HG02981 (cell line): ENCODE measurements around the gene TRPV6.
A peak's percentile ranks its signal among the peaks of the same experiment; 100 is the strongest.

Experiments
- ATAC-seq: cut with Tn5 transposase; IDR thresholded peaks from one replicate; pipeline ENCODE4 v1.9.1; 2021; ENCODE audit warnings: mild to moderate bottlenecking, moderate library complexity; ENCODE audit not compliant: unreplicated experiment

Gene TRPV6

GRCh38 chr7:142855756-142856564, 29.6 kb downstream of the TRPV6 start:
- ATAC-seq = no peak

GRCh38 chr7:142855114-142855743, 30.3 kb downstream of the TRPV6 start:
- ATAC-seq = no peak

GRCh38 chr7:142854372-142855113, 31.0 kb downstream of the TRPV6 start, which contains the start of gene EPHB6:
EPHB6 (plus strand) TSS chr7:142855076; CDS start chr7:142863228, 8,152 bp downstream.
- peak; percentile 47 for ATAC-seq

- ATAC-seq = peak; percentile 81
Observed at GRCh38 chr7:142853739-142854371, 31.7 kb downstream of the TRPV6 start.

GRCh38 chr7:142851919-142852318, 33.6 kb downstream of the TRPV6 start:
- ATAC-seq = no peak

GRCh38 chr7:142851269-142851668, 34.3 kb downstream of the TRPV6 start:
- no peak for ATAC-seq

- no peak for ATAC-seq
Observed at GRCh38 chr7:142847353-142847752, 38.2 kb downstream of the TRPV6 start.

- no peak for ATAC-seq
Observed at GRCh38 chr7:142842251-142842766, 43.2 kb downstream of the TRPV6 start.

GRCh38 chr7:142838461-142839213, 46.9 kb downstream of the TRPV6 start:
- no peak for ATAC-seq

- ATAC-seq = no peak
Observed at GRCh38 chr7:142836426-142836825, 49.1 kb downstream of the TRPV6 start.

GRCh38 chr7:142835487-142835886, 50.1 kb downstream of the TRPV6 start:
- no peak for ATAC-seq

- ATAC-seq = peak; percentile 67
Observed at GRCh38 chr7:142833174-142834048, 52.1 kb downstream of the TRPV6 start.

- no peak for ATAC-seq
Observed at GRCh38 chr7:142832417-142832816, 53.1 kb downstream of the TRPV6 start.

GRCh38 chr7:142827951-142828500, 57.5 kb downstream of the TRPV6 start:
- ATAC-seq = no peak

GRCh38 chr7:142822714-142823113, 62.8 kb downstream of the TRPV6 start:
- no peak for ATAC-seq
